ENCODE data around the gene TSPAN4. TPM values are rescaled to one million over a fixed set of nuclear protein-coding genes. Genes with fewer than 3 reads are reported as not detected.

TSPAN4 gene
- total and polyA plus RNA-seq, 3 experiments from 2014 or later = 4.4 to 9.4 (median 8.8) TPM

GRCh38 chr11:815675-816432 lies 26.8 kb upstream of the TSPAN4 start:
- Mint-ChIP-seq H3K4me3 (peak overlapping the region in 1 of 7 donors; percentile 48), H3K4me1 (peaks cover 14 to 29% (median 17%) of the 10 kb centered on the region in 3 donors), H3K36me3 (peaks cover 0 to 32% (median 2%) of the 10 kb centered on the region in 3 donors), H3K27ac (no peak overlapping the region), H3K27me3 (no peaks in the 10 kb centered on the region), H3K9me3 (no peaks in the 10 kb centered on the region)
- Histone ChIP-seq H3K9me3 (ENCODE audit: low read length) (no peaks in the 10 kb centered on the region), H3K27ac (ENCODE audit: low read depth, low read length) (no peak overlapping the region), H3K27me3 (ENCODE audit: insufficient read depth, low read length, poor library complexity, severe bottlenecking) (no peaks in the 10 kb centered on the region), H3K4me1 (ENCODE audit: insufficient read depth, low read length) (peaks cover 23% of the 10 kb centered on the region), H3K36me3 (ENCODE audit: insufficient read depth, low read length) (peaks cover 20% of the 10 kb centered on the region), H3K4me3 (ENCODE audit: low read length) (no peak overlapping the region)
- CTCF ChIA-PET = no interaction called here
- no peak for DNase-seq
- POLR2A ChIA-PET = no interaction called here

GRCh38 chr11:816433-816779 lies 26.2 kb upstream of the TSPAN4 start:
- ChIA-PET CTCF (no interaction called here), POLR2A (no interaction called here)

GRCh38 chr11:818396-819128 lies 24.1 kb upstream of the TSPAN4 start, which contains the start of gene PNPLA2:
Gene PNPLA2, plus strand, starts transcription at chr11:818914. Its CDS starts 805 bp downstream, at chr11:819719.
- Mint-ChIP-seq H3K27me3 (no peaks in the 10 kb centered on the region), H3K27ac (peak within 1 kb of the TSS in 7 of 8 donors; percentile 60 to 94 (median 88)), H3K36me3 (peaks cover 0 to 27% (median 0%) of the 10 kb centered on the region in 3 donors), H3K4me3 (peak within 1 kb of the TSS; percentile 84 to 95 (median 89)), H3K9me3 (no peaks in the 10 kb centered on the region), H3K4me1 (peaks cover 6 to 18% (median 7%) of the 10 kb centered on the region in 3 donors)
- Histone ChIP-seq H3K9me3 (ENCODE audit: low read length) (no peaks in the 10 kb centered on the region), H3K4me1 (ENCODE audit: insufficient read depth, low read length) (peaks cover 21% of the 10 kb centered on the region), H3K36me3 (ENCODE audit: insufficient read depth, low read length) (no peaks in the 10 kb centered on the region), H3K27ac (ENCODE audit: low read depth, low read length) (peak within 1 kb of the TSS; percentile 75), H3K27me3 (ENCODE audit: insufficient read depth, low read length, poor library complexity, severe bottlenecking) (no peaks in the 10 kb centered on the region), H3K4me3 (ENCODE audit: low read length) (peak within 1 kb of the TSS; percentile 84)
- no peak for DNase-seq
- POLR2A ChIA-PET = interaction anchor here (0.7 to 2.7 kb wide), 15 partner anchors 8 to 611 kb away, joined by 3 to 38 read pairs (median 6); partner anchors contain the start of genes BET1L, CD151, POLR2L and RIC8A
- CTCF ChIA-PET = interaction anchor here (0.7 to 1.9 kb wide), 8 partner anchors 8 to 23 kb away, joined by 3 to 5 read pairs (median 4); partner anchors contain the start of gene PIDD1

More at GRCh38 chr11:816433-816779, 26.2 kb upstream of the TSPAN4 start:
- H3K4me3 ChIP-seq (ENCODE audit: low read length) = no peak overlapping the region
- peaks cover 23% of the 10 kb centered on the region for H3K4me1 ChIP-seq (ENCODE audit: insufficient read depth, low read length)
- H3K4me3 Mint-ChIP-seq = peak overlapping the region in 1 of 7 donors; percentile 48
- no peak for DNase-seq
- no peaks in the 10 kb centered on the region for H3K27me3 Mint-ChIP-seq
- H3K27ac ChIP-seq (ENCODE audit: low read depth, low read length) = no peak overlapping the region
- peaks cover 0 to 30% (median 0%) of the 10 kb centered on the region in 3 donors for H3K36me3 Mint-ChIP-seq
- peaks cover 17% of the 10 kb centered on the region for H3K36me3 ChIP-seq (ENCODE audit: insufficient read depth, low read length)
- H3K4me1 Mint-ChIP-seq = peaks cover 13 to 28% (median 15%) of the 10 kb centered on the region in 3 donors
- no peaks in the 10 kb centered on the region for H3K27me3 ChIP-seq (ENCODE audit: insufficient read depth, low read length, poor library complexity, severe bottlenecking)
- H3K9me3 ChIP-seq (ENCODE audit: low read length) = no peaks in the 10 kb centered on the region
- H3K9me3 Mint-ChIP-seq = no peaks in the 10 kb centered on the region
- no peak overlapping the region for H3K27ac Mint-ChIP-seq

GRCh38 chr11:819129-819931 lies 23.3 kb upstream of the TSPAN4 start:
- Histone ChIP-seq H3K27ac (ENCODE audit: low read depth, low read length) (peak overlapping the region; percentile 75), H3K27me3 (ENCODE audit: insufficient read depth, low read length, poor library complexity, severe bottlenecking) (no peaks in the 10 kb centered on the region), H3K36me3 (ENCODE audit: insufficient read depth, low read length) (no peaks in the 10 kb centered on the region), H3K4me1 (ENCODE audit: insufficient read depth, low read length) (peaks cover 21% of the 10 kb centered on the region), H3K9me3 (ENCODE audit: low read length) (no peaks in the 10 kb centered on the region), H3K4me3 (ENCODE audit: low read length) (peak overlapping the region; percentile 84)
- peak overlapping the region; percentile 84 to 95 (median 89) for H3K4me3 Mint-ChIP-seq
- POLR2A ChIA-PET = interaction anchor here (0.6 to 2.7 kb wide), 18 partner anchors 8 to 612 kb away, joined by 3 to 38 read pairs (median 5); partner anchors contain the start of genes BET1L, CD151, POLR2L and RIC8A
- peak overlapping the region in 6 of 8 donors; percentile 70 to 94 (median 84) for H3K27ac Mint-ChIP-seq
- peaks cover 0 to 27% (median 0%) of the 10 kb centered on the region in 3 donors for H3K36me3 Mint-ChIP-seq
- H3K27me3 Mint-ChIP-seq = no peaks in the 10 kb centered on the region
- H3K9me3 Mint-ChIP-seq = no peaks in the 10 kb centered on the region
- H3K4me1 Mint-ChIP-seq = peaks cover 6 to 18% (median 7%) of the 10 kb centered on the region in 3 donors
- peak; percentile 90 to 93 (median 92) for DNase-seq
- CTCF ChIA-PET = interaction anchor here (0.7 to 1.9 kb wide), 9 partner anchors 9 to 22 kb away, joined by 3 to 5 read pairs (median 4); partner anchors contain the start of gene PIDD1

- POLR2A ChIA-PET = interaction anchor here (0.6 to 2.7 kb wide), 16 partner anchors 9 to 539 kb away, joined by 3 to 38 read pairs (median 6); partner anchors contain the start of genes CD151, POLR2L, RNH1 and RPLP2
- H3K36me3 Mint-ChIP-seq = peaks cover 0 to 32% (median 2%) of the 10 kb centered on the region in 3 donors
- CTCF ChIA-PET = interaction anchor here (1.5 to 1.9 kb wide), 4 partner anchors 11 to 19 kb away, joined by 3 to 5 read pairs (median 4); partner anchors contain the start of gene PIDD1
These were observed 22.6 kb upstream of the TSPAN4 start for GRCh38 chr11:819943-820649.

GRCh38 chr11:820655-821511 lies 21.8 kb upstream of the TSPAN4 start:
- no peaks in the 10 kb centered on the region for H3K9me3 ChIP-seq (ENCODE audit: low read length)
- H3K27me3 ChIP-seq (ENCODE audit: insufficient read depth, low read length, poor library complexity, severe bottlenecking) = no peaks in the 10 kb centered on the region
- Mint-ChIP-seq H3K4me3 (peak overlapping the region; percentile 84 to 95 (median 89)), H3K36me3 (peaks cover 0 to 37% (median 4%) of the 10 kb centered on the region in 3 donors), H3K27me3 (peaks cover 0 to 2% of the 10 kb centered on the region in 2 donors), H3K27ac (peak overlapping the region in 6 of 8 donors; percentile 50 to 94 (median 66)), H3K9me3 (no peaks in the 10 kb centered on the region), H3K4me1 (peaks cover 6 to 21% (median 7%) of the 10 kb centered on the region in 3 donors)
- peak overlapping the region; percentile 75 for H3K27ac ChIP-seq (ENCODE audit: low read depth, low read length)
- peaks cover 21% of the 10 kb centered on the region for H3K4me1 ChIP-seq (ENCODE audit: insufficient read depth, low read length)
- H3K36me3 ChIP-seq (ENCODE audit: insufficient read depth, low read length) = no peaks in the 10 kb centered on the region
- CTCF ChIA-PET = interaction anchor here (1.9 kb wide), 1 partner anchor 15 kb away, joined by 5 read pairs; the partner anchor contains the start of gene PIDD1
- POLR2A ChIA-PET = interaction anchor here (0.6 to 2.7 kb wide), 11 partner anchors 8 to 540 kb away, joined by 3 to 38 read pairs (median 8); partner anchors contain the start of genes CD151, POLR2L, RNH1 and RPLP2
- H3K4me3 ChIP-seq (ENCODE audit: low read length) = peak overlapping the region; percentile 84
- DNase-seq = no peak

More at GRCh38 chr11:819943-820649, 22.6 kb upstream of the TSPAN4 start:
- no peaks in the 10 kb centered on the region for H3K27me3 ChIP-seq (ENCODE audit: insufficient read depth, low read length, poor library complexity, severe bottlenecking)
- peak overlapping the region; percentile 75 for H3K27ac ChIP-seq (ENCODE audit: low read depth, low read length)
- no peaks in the 10 kb centered on the region for H3K9me3 ChIP-seq (ENCODE audit: low read length)
- DNase-seq = peak; percentile 95 to 97 (median 96)
- peak overlapping the region; percentile 84 for H3K4me3 ChIP-seq (ENCODE audit: low read length)
- peak overlapping the region; percentile 80 to 95 (median 88) for H3K27ac Mint-ChIP-seq
- peaks cover 6 to 20% (median 7%) of the 10 kb centered on the region in 3 donors for H3K4me1 Mint-ChIP-seq
- H3K4me3 Mint-ChIP-seq = peak overlapping the region; percentile 84 to 95 (median 89)
- H3K36me3 ChIP-seq (ENCODE audit: insufficient read depth, low read length) = no peaks in the 10 kb centered on the region
- no peaks in the 10 kb centered on the region for H3K9me3 Mint-ChIP-seq
- H3K4me1 ChIP-seq (ENCODE audit: insufficient read depth, low read length) = peaks cover 21% of the 10 kb centered on the region
- peaks cover 0 to 1% of the 10 kb centered on the region in 2 donors for H3K27me3 Mint-ChIP-seq

All from CD8-positive, alpha-beta memory T cell (primary cell).